OCI-LY3 (cell line): ENCODE results near the gene EFNA2.

Experiments used
- H2AFZ ChIP-seq: fragments of 200-600, 300-600 bp; shearing (Covaris generic); 2 replicates; pipeline ENCODE4 v1.6.0; 2014; ENCODE audit warnings: antibody characterized with exemption, low read depth, low read length
- H3K27ac ChIP-seq: fragments of 200-600, 300-600 bp; sonication (generic); 2 replicates; pipeline ENCODE4 v1.5.1; 2014; ENCODE audit warnings: mild to moderate bottlenecking, low read length, moderate library complexity, mixed read lengths
- H3K27me3 ChIP-seq: fragments of 200-600, 300-600 bp; sonication (generic); 2 replicates; pipeline ENCODE4 v1.6.1; 2014; ENCODE audit warnings: low read depth, low read length, mixed read lengths
- H3K36me3 ChIP-seq: fragments of 200-600, 300-600 bp; sonication (generic); replicated peaks from 2 replicates; pipeline ENCODE3; 2014; ENCODE audit warnings: low read depth, low read length, mixed read lengths
- H3K4me1 ChIP-seq: fragments of 300-600, 200-600 bp; sonication (generic); 2 replicates; pipeline ENCODE4 v1.6.1; 2014; ENCODE audit warnings: low read length, mixed read lengths
- H3K4me2 ChIP-seq: fragments of 200-600, 300-600 bp; sonication (generic); 2 replicates; pipeline ENCODE4 v1.6.1; 2014; ENCODE audit warnings: low read length, mixed read lengths
- H3K4me3 ChIP-seq: fragments of 300-600, 200-600 bp; sonication (generic); 2 replicates; pipeline ENCODE4 v1.5.1; 2014; ENCODE audit warnings: antibody characterized with exemption, mild to moderate bottlenecking, low read length, moderate library complexity
- H3K79me2 ChIP-seq: fragments of 300-600, 200-600 bp; shearing (Covaris generic); 2 replicates; pipeline ENCODE4 v1.6.1; 2014; ENCODE audit warnings: mild to moderate bottlenecking, low read length, mixed read lengths
- H3K9ac ChIP-seq: fragments of 300-600, 200-600 bp; shearing (Covaris generic); 2 replicates; pipeline ENCODE4 v1.6.0; 2014; ENCODE audit warnings: mild to moderate bottlenecking, low read length, moderate library complexity
- H3K9me3 ChIP-seq: fragments of 200-600, 300-600 bp; shearing (Covaris generic); 2 replicates; pipeline ENCODE4 v1.6.1; 2014; ENCODE audit warnings: low read length, mixed read lengths; ENCODE audit not compliant: insufficient read depth
- H4K20me1 ChIP-seq: fragments of 200-600, 300-600 bp; sonication (generic); 2 replicates; pipeline ENCODE4 v1.6.1; 2016; ENCODE audit warnings: low read length, mixed read lengths; ENCODE audit not compliant: insufficient read depth
- CTCF ChIP-seq: fragments of 200-600, 300-600 bp; sonication (generic); IDR thresholded peaks from 2 replicates; pipeline ENCODE4 v1.5.1; 2014; ENCODE audit warnings: antibody characterized with exemption, low read length, low read depth
- EZH2phosphoT487 ChIP-seq: fragments of 200-600 bp; shearing (Covaris generic); IDR thresholded peaks from 2 replicates; pipeline ENCODE4 v1.6.1; 2018; ENCODE audit warnings: antibody characterized with exemption, mixed run types, low read depth

EFNA2 gene

GRCh38 chr19:1241417-1242095, 44.1 kb upstream of the EFNA2 start, which contains the start of gene ATP5F1D:
Gene ATP5F1D (plus strand): TSS chr19:1241751. CDS start chr19:1241851, 100 bp downstream.
- H2AFZ ChIP-seq, result peak within 1 kb of the TSS; percentile 74; the same call in 1 of the 2 replicates
- H3K4me2 ChIP-seq, result peak within 1 kb of the TSS; percentile 95
- TF ChIP-seq EZH2phosphoT487, result no peak
- TF ChIP-seq CTCF, result no peak
- H3K27me3 ChIP-seq, result no peaks in the 10 kb centered on the region
- H4K20me1 ChIP-seq, result no peaks in the 10 kb centered on the region
- H3K4me1 ChIP-seq, result peaks cover 31% of the 10 kb centered on the region
- no peaks in the 10 kb centered on the region for H3K9me3 ChIP-seq
- H3K4me3 ChIP-seq, result peak within 1 kb of the TSS; percentile 90
- H3K36me3 ChIP-seq, result peaks cover 6% of the 10 kb centered on the region
- H3K79me2 ChIP-seq, result peaks cover 10% of the 10 kb centered on the region
- H3K9ac ChIP-seq, result peak within 1 kb of the TSS; percentile 90
- H3K27ac ChIP-seq, result peak within 1 kb of the TSS; percentile 38

DNA sequence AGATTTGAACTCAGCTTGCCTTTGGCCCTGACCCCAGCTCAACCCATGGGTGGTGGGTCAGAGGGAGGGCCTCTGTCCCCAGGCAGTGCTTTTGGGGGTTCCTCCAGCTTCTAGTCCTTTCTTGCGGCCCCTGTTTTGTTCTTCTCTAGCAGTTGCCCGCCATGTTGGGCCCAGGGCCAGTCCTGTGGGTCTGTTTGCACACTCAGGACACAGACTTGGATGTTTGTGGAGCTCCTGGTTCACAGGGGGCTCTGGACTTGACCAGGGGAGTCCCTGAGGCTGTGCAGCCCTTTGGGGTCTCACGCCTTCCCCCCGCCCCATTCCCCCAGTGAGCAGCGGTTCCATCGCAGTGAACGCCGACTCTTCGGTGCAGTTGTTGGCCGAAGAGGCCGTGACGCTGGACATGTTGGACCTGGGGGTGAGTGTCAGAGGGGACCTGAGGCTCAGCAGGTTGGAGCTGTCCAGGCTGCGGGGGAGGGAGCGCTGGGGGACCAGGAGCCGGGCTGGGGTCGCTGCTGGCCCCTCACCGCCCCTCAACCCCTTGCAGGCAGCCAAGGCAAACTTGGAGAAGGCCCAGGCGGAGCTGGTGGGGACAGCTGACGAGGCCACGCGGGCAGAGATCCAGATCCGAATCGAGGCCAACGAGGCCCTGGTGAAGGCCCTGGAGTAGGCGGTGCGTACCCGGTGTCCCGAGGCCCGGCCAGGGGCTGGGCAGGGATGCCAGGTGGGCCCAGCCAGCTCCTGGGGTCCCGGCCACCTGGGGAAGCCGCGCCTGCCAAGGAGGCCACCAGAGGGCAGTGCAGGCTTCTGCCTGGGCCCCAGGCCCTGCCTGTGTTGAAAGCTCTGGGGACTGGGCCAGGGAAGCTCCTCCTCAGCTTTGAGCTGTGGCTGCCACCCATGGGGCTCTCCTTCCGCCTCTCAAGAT, 41.6 kb upstream of the EFNA2 start:
- TF ChIP-seq EZH2phosphoT487, result no peak
- peak; percentile 93 for TF ChIP-seq CTCF
- Histone ChIP-seq H3K4me3 (peak overlapping the region; percentile 56), H3K36me3 (peaks cover 6% of the 10 kb centered on the region), H3K27ac (peak overlapping the region; percentile 67), H3K27me3 (no peaks in the 10 kb centered on the region), H3K9me3 (no peaks in the 10 kb centered on the region), H3K9ac (peak overlapping the region; percentile 55), H2AFZ (no peak overlapping the region), H4K20me1 (no peaks in the 10 kb centered on the region), H3K79me2 (peaks cover 10% of the 10 kb centered on the region), H3K4me2 (peak overlapping the region; percentile 77), H3K4me1 (peaks cover 33% of the 10 kb centered on the region)

DNA sequence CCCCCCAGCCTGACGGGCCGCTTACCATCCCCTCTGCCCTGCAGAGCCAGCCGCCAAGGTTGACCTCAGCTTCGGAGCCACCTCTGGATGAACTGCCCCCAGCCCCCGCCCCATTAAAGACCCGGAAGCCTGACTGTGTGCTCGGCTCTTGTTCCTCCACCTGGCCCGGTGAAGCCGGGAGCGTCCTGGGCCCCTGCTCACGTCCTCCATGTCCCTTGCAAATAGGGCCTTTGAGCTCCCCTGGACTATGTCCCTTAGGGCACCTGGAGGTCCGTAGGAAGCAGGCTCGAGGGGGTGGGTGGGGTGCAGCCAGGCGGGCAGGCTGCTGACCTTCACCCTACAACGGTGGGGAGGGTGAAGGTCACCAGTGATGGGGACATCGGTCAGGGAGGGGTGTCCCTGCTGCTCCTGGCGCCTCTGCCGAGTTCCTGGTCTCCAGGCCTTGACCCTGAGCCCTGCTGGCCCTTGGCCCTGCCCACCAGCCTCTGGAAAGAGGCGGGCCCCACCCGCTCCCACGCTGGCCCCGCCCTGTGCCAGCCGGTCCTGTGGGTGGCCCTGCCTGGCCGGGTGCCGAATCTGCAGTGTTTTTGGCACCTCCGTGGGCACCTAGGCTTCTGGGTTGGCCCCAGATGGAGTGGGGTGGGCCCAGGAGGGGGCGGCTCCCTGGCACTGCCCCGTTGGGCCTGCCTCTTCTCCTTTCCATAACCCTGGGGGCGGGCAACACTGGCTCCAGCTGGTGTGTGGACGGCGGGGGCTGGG, 40.8 kb upstream of the EFNA2 start:
- TF ChIP-seq CTCF, result no peak
- TF ChIP-seq EZH2phosphoT487, result no peak
- no peaks in the 10 kb centered on the region for H3K27me3 ChIP-seq
- H3K36me3 ChIP-seq, result peaks cover 6% of the 10 kb centered on the region
- H2AFZ ChIP-seq, result no peak overlapping the region
- peak overlapping the region; percentile 55 for H3K9ac ChIP-seq
- peaks cover 28% of the 10 kb centered on the region for H3K4me1 ChIP-seq
- no peaks in the 10 kb centered on the region for H3K9me3 ChIP-seq
- peaks cover 12% of the 10 kb centered on the region for H3K79me2 ChIP-seq
- H3K27ac ChIP-seq, result peak overlapping the region; percentile 67
- no peaks in the 10 kb centered on the region for H4K20me1 ChIP-seq
- peak overlapping the region; percentile 77 for H3K4me2 ChIP-seq
- H3K4me3 ChIP-seq, result peak overlapping the region; percentile 56
